HepG2 (cell line): ENCODE data around the gene STAP2. TPM values are rescaled to one million over a fixed set of nuclear protein-coding genes. Genes with fewer than 3 reads are reported as not detected.

Experiments
- ASH2L ChIP-seq: fragments of 300-600, 200-600 bp; sonication (generic); IDR thresholded peaks from 2 replicates; pipeline ENCODE4 v1.7.0; 2017; ENCODE audit warnings: low read depth, mild to moderate bottlenecking, moderate library complexity, mixed read lengths, low read length; ENCODE audit not compliant: insufficient read length
- ATRX ChIP-seq: sonication (generic); formaldehyde crosslinking; IDR thresholded peaks from 2 replicates; pipeline ENCODE4 v1.4.0; 2020; ENCODE audit warnings: missing genetic modification reagents, borderline replicate concordance
- BRCA1 ChIP-seq: sonication (generic); formaldehyde crosslinking; IDR thresholded peaks from 2 replicates; pipeline ENCODE4 v1.4.0; 2020; ENCODE audit warnings: missing genetic modification reagents
- CBX1 ChIP-seq: IDR thresholded peaks from one replicate; pipeline ENCODE4 v1.6.1; 2016; ENCODE audit warnings: antibody characterized with exemption, low read depth
- CCAR2 ChIP-seq: fragments of 200-400 bp; formaldehyde crosslinking; optimal IDR thresholded peaks from 2 replicates; pipeline ENCODE3; 2018; ENCODE audit warnings: low read depth, mild to moderate bottlenecking, low read length, moderate library complexity
- CREBL2 ChIP-seq: sonication (generic); formaldehyde crosslinking; IDR thresholded peaks from 2 replicates; pipeline ENCODE4 v1.8.1; 2023; ENCODE audit warnings: missing genetic modification reagents, mild to moderate bottlenecking, borderline replicate concordance
- ELF1 ChIP-seq: sonication (generic); formaldehyde crosslinking; IDR thresholded peaks from 2 replicates; pipeline ENCODE4 v1.4.0; 2020; ENCODE audit warnings: missing genetic modification reagents
- ELF3 ChIP-seq: IDR thresholded peaks from 2 replicates; pipeline ENCODE4 v1.6.1; 2016; ENCODE audit warnings: missing genetic modification reagents, missing compliant biosample characterization
- FOXJ3 ChIP-seq: sonication (generic); formaldehyde crosslinking; IDR thresholded peaks from 2 replicates; pipeline ENCODE4 v1.4.0; 2020; ENCODE audit warnings: missing genetic modification reagents, mild to moderate bottlenecking, borderline replicate concordance
- GFI1 ChIP-seq: sonication (generic); formaldehyde crosslinking; IDR thresholded peaks from 2 replicates; pipeline ENCODE4 v1.5.0; 2020; ENCODE audit warnings: missing genetic modification reagents, mild to moderate bottlenecking, borderline replicate concordance
- HDAC2 ChIP-seq: sonication (generic); formaldehyde crosslinking; IDR thresholded peaks from 2 replicates; pipeline ENCODE4 v1.4.0; 2020; ENCODE audit warnings: missing genetic modification reagents
- HIVEP1 ChIP-seq: sonication (generic); formaldehyde crosslinking; IDR thresholded peaks from 2 replicates; pipeline ENCODE4 v1.4.0; 2020; ENCODE audit warnings: mild to moderate bottlenecking, missing genetic modification reagents
- HNRNPK ChIP-seq: fragments of 200-400 bp; formaldehyde crosslinking; IDR thresholded peaks from 2 replicates; pipeline ENCODE4 v1.6.1; 2018; ENCODE audit warnings: low read length, low read depth, moderate library complexity, mild to moderate bottlenecking; ENCODE audit not compliant: poor library complexity, severe bottlenecking
- HOXA5 ChIP-seq: sonication (generic); formaldehyde crosslinking; IDR thresholded peaks from 2 replicates; pipeline ENCODE4 v1.4.0; 2020; ENCODE audit warnings: missing genetic modification reagents
- JARID2 ChIP-seq: sonication (generic); formaldehyde crosslinking; IDR thresholded peaks from 2 replicates; pipeline ENCODE4 v1.8.1; 2023; ENCODE audit warnings: missing genetic modification reagents, inconsistent platforms; ENCODE audit not compliant: insufficient replicate concordance
- NONO ChIP-seq, 2 experiments: fragments of 450-650 bp in 1 of 2; sonication (generic) in 1 of 2; formaldehyde crosslinking in 1 of 2; IDR thresholded peaks in 1 of 2; conservative IDR thresholded peaks in 1 of 2; 2 replicates each; pipeline versions ENCODE4 v1.6.1 to v1.8.0; 2017 to 2022; ENCODE audit warnings: mild to moderate bottlenecking in 1 of 2, missing genetic modification reagents in 1 of 2, moderate library complexity in 1 of 2
- PRPF4 ChIP-seq: fragments of 200-400 bp; formaldehyde crosslinking; IDR thresholded peaks from 2 replicates; pipeline ENCODE4 v1.6.1; 2016; ENCODE audit warnings: low read length, low read depth; ENCODE audit not compliant: poor library complexity, severe bottlenecking
- ZMAT3 ChIP-seq: sonication (generic); formaldehyde crosslinking; conservative IDR thresholded peaks from 2 replicates; pipeline ENCODE4 v1.7.0; 2021; ENCODE audit warnings: missing genetic modification reagents
- ZMYM2 ChIP-seq: sonication (generic); formaldehyde crosslinking; IDR thresholded peaks from 2 replicates; pipeline ENCODE4 v1.8.0; 2022; ENCODE audit warnings: mild to moderate bottlenecking, missing genetic modification reagents
- ZNF296 ChIP-seq: sonication (generic); formaldehyde crosslinking; conservative IDR thresholded peaks from 2 replicates; pipeline ENCODE4 v1.5.0; 2020; ENCODE audit warnings: mild to moderate bottlenecking, missing genetic modification reagents
- ZNF317 ChIP-seq: sonication (generic); formaldehyde crosslinking; IDR thresholded peaks from 2 replicates; pipeline ENCODE4 v1.5.0; 2020; ENCODE audit warnings: mild to moderate bottlenecking, missing genetic modification reagents
- ZNF383 ChIP-seq: sonication (generic); formaldehyde crosslinking; IDR thresholded peaks from 2 replicates; pipeline ENCODE4 v1.4.0; 2020; ENCODE audit warnings: missing genetic modification reagents, mild to moderate bottlenecking, borderline replicate concordance
- ZNF816 ChIP-seq: sonication (generic); formaldehyde crosslinking; IDR thresholded peaks from 2 replicates; pipeline ENCODE4 v1.8.0; 2022; ENCODE audit warnings: missing genetic modification reagents, mild to moderate bottlenecking, borderline replicate concordance
- polyA plus RNA-seq, 8 experiments: library from polyadenylated mRNA; depleted of rRNA in 3 of 8; stranded (reverse) in 7 of 8; unstranded in 1 of 8; fragments of >200 nt; fragmentation: Illumina TruSeq in 4 of 8; extraction: Trizol in 4 of 8; gene quantifications; 2 replicates each; pipeline versions ENCODE4 v1.2.1 to v1.2.3, GENCODE V29; 2011 to 2016; ENCODE audit warnings: low read depth in 4 of 8, missing spikeins in 1 of 8, mixed read lengths in 1 of 8; ENCODE audit not compliant: insufficient read depth in 1 of 8
- total RNA-seq, 5 experiments: library from RNA; depleted of rRNA; stranded (reverse); fragments of >200 nt; fragmentation: Illumina TruSeq; extraction: Trizol; gene quantifications; 2 replicates each; pipeline ENCODE4 v1.2.3, GENCODE V29; 2016; ENCODE audit warnings: low read depth in 1 of 5
- TF ChIP-seq, protein P1 (sequence below), 2 experiments: IDR thresholded peaks; 2 replicates each; pipeline ENCODE4 v1.6.1; 2011 to 2012; ENCODE audit warnings: low read length in 2 of 2, borderline replicate concordance in 1 of 2, low read depth in 1 of 2, mild to moderate bottlenecking in 1 of 2, moderate library complexity in 1 of 2
- TF ChIP-seq, protein P2 (sequence below): IDR thresholded peaks from 2 replicates; pipeline ENCODE4 v1.6.1; 2016; ENCODE audit warnings: mild to moderate bottlenecking

STAP2 gene
- total and polyA plus RNA-seq, 2 of the 13 experiments (the other 11 are each of a cell fraction or from before 2014, with no cell fraction given): 39.0 to 43.7 TPM

DNA sequence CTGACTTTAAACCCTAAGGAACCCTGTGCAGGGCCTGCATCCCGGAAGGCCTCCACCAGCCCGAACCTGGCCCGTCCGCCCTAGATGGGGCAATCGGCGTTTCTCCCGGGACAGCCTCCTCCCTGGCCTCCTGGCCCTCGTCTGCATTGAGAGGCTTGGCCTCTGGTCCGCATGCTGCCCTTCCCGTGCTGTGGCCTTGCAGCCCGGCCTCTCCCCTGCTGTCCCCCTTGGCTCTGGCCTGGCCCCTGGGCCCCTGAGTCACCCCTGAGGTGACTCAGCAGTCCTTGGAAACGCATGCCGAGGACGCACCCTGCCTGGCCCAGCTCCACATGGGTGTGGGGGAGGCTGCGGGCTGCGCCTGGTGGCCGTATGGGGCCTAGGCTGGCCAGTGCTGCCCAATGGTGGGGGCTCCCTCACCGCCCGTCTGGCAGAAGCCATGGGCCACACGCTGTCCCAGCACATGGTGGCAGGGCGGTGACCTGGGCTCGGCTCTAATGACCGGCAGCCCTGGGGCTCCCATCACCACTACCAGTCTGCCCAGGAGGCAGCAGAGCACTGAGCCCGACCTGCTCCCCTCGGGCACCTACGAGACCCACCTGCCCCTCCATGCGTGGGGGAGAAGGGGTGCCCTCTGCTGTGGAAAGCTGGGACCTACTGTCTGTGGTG, 36.0 kb upstream of the STAP2 start (continued):
- peak; percentile 51; the same call in 1 of the 2 replicates for TF ChIP-seq ZMYM2
- TF ChIP-seq ZNF317 (CRISPR knock-in tag): peak; percentile 66; the same call in 1 of the 2 replicates
- TF ChIP-seq PRPF4: no peak
- TF ChIP-seq ATRX (CRISPR knock-in tag): peak; percentile 36; the same call in 1 of the 2 replicates
- TF ChIP-seq, protein P1, sequence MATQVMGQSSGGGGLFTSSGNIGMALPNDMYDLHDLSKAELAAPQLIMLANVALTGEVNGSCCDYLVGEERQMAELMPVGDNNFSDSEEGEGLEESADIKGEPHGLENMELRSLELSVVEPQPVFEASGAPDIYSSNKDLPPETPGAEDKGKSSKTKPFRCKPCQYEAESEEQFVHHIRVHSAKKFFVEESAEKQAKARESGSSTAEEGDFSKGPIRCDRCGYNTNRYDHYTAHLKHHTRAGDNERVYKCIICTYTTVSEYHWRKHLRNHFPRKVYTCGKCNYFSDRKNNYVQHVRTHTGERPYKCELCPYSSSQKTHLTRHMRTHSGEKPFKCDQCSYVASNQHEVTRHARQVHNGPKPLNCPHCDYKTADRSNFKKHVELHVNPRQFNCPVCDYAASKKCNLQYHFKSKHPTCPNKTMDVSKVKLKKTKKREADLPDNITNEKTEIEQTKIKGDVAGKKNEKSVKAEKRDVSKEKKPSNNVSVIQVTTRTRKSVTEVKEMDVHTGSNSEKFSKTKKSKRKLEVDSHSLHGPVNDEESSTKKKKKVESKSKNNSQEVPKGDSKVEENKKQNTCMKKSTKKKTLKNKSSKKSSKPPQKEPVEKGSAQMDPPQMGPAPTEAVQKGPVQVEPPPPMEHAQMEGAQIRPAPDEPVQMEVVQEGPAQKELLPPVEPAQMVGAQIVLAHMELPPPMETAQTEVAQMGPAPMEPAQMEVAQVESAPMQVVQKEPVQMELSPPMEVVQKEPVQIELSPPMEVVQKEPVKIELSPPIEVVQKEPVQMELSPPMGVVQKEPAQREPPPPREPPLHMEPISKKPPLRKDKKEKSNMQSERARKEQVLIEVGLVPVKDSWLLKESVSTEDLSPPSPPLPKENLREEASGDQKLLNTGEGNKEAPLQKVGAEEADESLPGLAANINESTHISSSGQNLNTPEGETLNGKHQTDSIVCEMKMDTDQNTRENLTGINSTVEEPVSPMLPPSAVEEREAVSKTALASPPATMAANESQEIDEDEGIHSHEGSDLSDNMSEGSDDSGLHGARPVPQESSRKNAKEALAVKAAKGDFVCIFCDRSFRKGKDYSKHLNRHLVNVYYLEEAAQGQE (IDR thresholded peaks at IDR 0.05; ENCODE audit: borderline replicate concordance in 1 of 2, low read depth in 1 of 2, low read length in 2 of 2): no peak
- peak; percentile 59; the same call in 1 of the 2 replicates for TF ChIP-seq ELF1 (CRISPR knock-in tag)
- TF ChIP-seq, protein P2, sequence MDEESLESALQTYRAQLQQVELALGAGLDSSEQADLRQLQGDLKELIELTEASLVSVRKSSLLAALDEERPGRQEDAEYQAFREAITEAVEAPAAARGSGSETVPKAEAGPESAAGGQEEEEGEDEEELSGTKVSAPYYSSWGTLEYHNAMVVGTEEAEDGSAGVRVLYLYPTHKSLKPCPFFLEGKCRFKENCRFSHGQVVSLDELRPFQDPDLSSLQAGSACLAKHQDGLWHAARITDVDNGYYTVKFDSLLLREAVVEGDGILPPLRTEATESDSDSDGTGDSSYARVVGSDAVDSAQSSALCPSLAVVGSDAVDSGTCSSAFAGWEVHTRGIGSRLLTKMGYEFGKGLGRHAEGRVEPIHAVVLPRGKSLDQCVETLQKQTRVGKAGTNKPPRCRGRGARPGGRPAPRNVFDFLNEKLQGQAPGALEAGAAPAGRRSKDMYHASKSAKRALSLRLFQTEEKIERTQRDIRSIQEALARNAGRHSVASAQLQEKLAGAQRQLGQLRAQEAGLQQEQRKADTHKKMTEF (CRISPR knock-in tag): peak; percentile 87; the same call in 1 of the 2 replicates
- TF ChIP-seq HIVEP1 (CRISPR knock-in tag): peak; percentile 90
- peak; percentile 67 for TF ChIP-seq HDAC2 (CRISPR knock-in tag)
- no peak for TF ChIP-seq ZNF383 (CRISPR knock-in tag)
- no peak for TF ChIP-seq FOXJ3 (CRISPR knock-in tag)
- no peak for TF ChIP-seq CCAR2
- no peak for TF ChIP-seq HNRNPK
- no peak for TF ChIP-seq GFI1 (CRISPR knock-in tag)
- no peak for TF ChIP-seq ZNF296 (CRISPR knock-in tag)
- peak; percentile 61; the same call in 1 of the 2 replicates for TF ChIP-seq HOXA5 (CRISPR knock-in tag)
- TF ChIP-seq CREBL2 (CRISPR knock-in tag): 0 out of 2 replicates have a peak, but pooled peaks have one; percentile 94
- no peak for TF ChIP-seq NONO (IDR thresholded peaks at IDR 0.05)
- TF ChIP-seq NONO (CRISPR knock-in tag; conservative IDR thresholded peaks at IDR 0.05): no peak
- 0 out of 2 replicates have a peak, but pooled peaks have one; percentile 66 for TF ChIP-seq ZNF816
- TF ChIP-seq ASH2L: no peak
- TF ChIP-seq JARID2: no peak
- peak; percentile 25 for TF ChIP-seq CBX1
- TF ChIP-seq ELF3: peak; percentile 60; the same call in 1 of the 2 replicates
- peak; percentile 75; the same call in 1 of the 2 replicates for TF ChIP-seq ZMAT3 (CRISPR knock-in tag)
- no peak for TF ChIP-seq BRCA1 (CRISPR knock-in tag)
